DOHH2 (cell line): ENCODE data around the gene IDE.

Source experiments
- H3F3A ChIP-seq: fragments of 200-600 bp; sonication (generic), shearing (Covaris generic); 2 replicates; pipeline ENCODE4 v1.6.0; 2016; ENCODE audit warnings: antibody characterized with exemption, mild to moderate bottlenecking; ENCODE audit not compliant: control insufficient read depth, insufficient read depth
- H3K27ac ChIP-seq: fragments of 200-600 bp; sonication (generic); 2 replicates; pipeline ENCODE4 v1.5.1; 2014; ENCODE audit warnings: low read depth, mild to moderate bottlenecking, low read length, moderate library complexity
- H3K27me3 ChIP-seq: fragments of 200-600 bp; sonication (generic); 2 replicates; pipeline ENCODE4 v1.6.1; 2014; ENCODE audit warnings: mild to moderate bottlenecking, low read length, mixed read lengths; ENCODE audit not compliant: control insufficient read depth
- H3K36me3 ChIP-seq: fragments of 200-600 bp; sonication (generic); 2 replicates; pipeline ENCODE4 v1.6.1; 2014; ENCODE audit warnings: mild to moderate bottlenecking, low read length, moderate library complexity, mixed read lengths; ENCODE audit not compliant: control insufficient read depth
- H3K4me1 ChIP-seq: fragments of 200-600 bp; sonication (generic); 2 replicates; pipeline ENCODE4 v1.6.1; 2014; ENCODE audit warnings: mild to moderate bottlenecking, low read length, mixed read lengths; ENCODE audit not compliant: control insufficient read depth
- H3K4me2 ChIP-seq: fragments of 200-600 bp; sonication (generic); 2 replicates; pipeline ENCODE4 v1.6.0; 2014; ENCODE audit warnings: mild to moderate bottlenecking, low read length, moderate library complexity
- H3K4me3 ChIP-seq: fragments of 200-600 bp; sonication (generic); 2 replicates; pipeline ENCODE4 v1.5.1; 2014; ENCODE audit warnings: mild to moderate bottlenecking, low read length, mixed read lengths
- H3K79me2 ChIP-seq: fragments of 200-600 bp; sonication (generic); 2 replicates; pipeline ENCODE4 v1.6.1; 2014; ENCODE audit warnings: mild to moderate bottlenecking, low read length, mixed read lengths; ENCODE audit not compliant: control insufficient read depth
- H3K9me2 ChIP-seq: fragments of 200-600 bp; sonication (generic); replicated peaks from 2 replicates; pipeline ENCODE4 v1.6.1; 2014; ENCODE audit warnings: mild to moderate bottlenecking, low read length, mixed read lengths; ENCODE audit not compliant: control insufficient read depth
- H3K9me3 ChIP-seq: fragments of 200-600 bp; sonication (generic); 2 replicates; pipeline ENCODE4 v1.6.1; 2014; ENCODE audit warnings: antibody characterized with exemption, low read length, mixed read lengths; ENCODE audit not compliant: control insufficient read depth, insufficient read depth
- H4K20me1 ChIP-seq: fragments of 200-600 bp; sonication (generic); 2 replicates; pipeline ENCODE4 v1.6.0; 2014; ENCODE audit warnings: low read depth, mild to moderate bottlenecking, antibody characterized with exemption, low read length, moderate library complexity; ENCODE audit not compliant: control insufficient read depth, insufficient read depth
- CTCF ChIP-seq: fragments of 200-600 bp; sonication (generic); IDR thresholded peaks from one replicate; pipeline ENCODE4 v1.5.1; 2014; ENCODE audit warnings: antibody characterized with exemption, mild to moderate bottlenecking, low read depth, low read length; ENCODE audit not compliant: poor library complexity, severe bottlenecking
- EZH2phosphoT487 ChIP-seq: fragments of 200-600 bp; sonication (generic); IDR thresholded peaks from 2 replicates; pipeline ENCODE4 v1.6.1; 2017; ENCODE audit warnings: borderline replicate concordance, mild to moderate bottlenecking, antibody characterized with exemption, low read length, moderate library complexity, mixed read lengths

The IDE gene

GRCh38 chr10:92483539-92483938 lies 90.4 kb downstream of the IDE start:
- Histone ChIP-seq H3K4me1 (no peaks in the 10 kb centered on the region), H3K36me3 (peaks cover 60% of the 10 kb centered on the region), H3K79me2 (no peaks in the 10 kb centered on the region), H3K9me3 (no peaks in the 10 kb centered on the region), H3K4me2 (no peak overlapping the region), H3F3A (peaks cover 6% of the 10 kb centered on the region; the same call in 1 of the 2 replicates), H4K20me1 (no peaks in the 10 kb centered on the region), H3K27ac (no peak overlapping the region), H3K4me3 (no peak overlapping the region), H3K9me2 (no peaks in the 10 kb centered on the region), H3K27me3 (no peaks in the 10 kb centered on the region)
- TF ChIP-seq EZH2phosphoT487 (no peak), CTCF (no peak)

- Histone ChIP-seq H3K4me1 (no peaks in the 10 kb centered on the region), H3K79me2 (no peaks in the 10 kb centered on the region), H3K9me2 (no peaks in the 10 kb centered on the region), H3F3A (no peaks in the 10 kb centered on the region), H3K27me3 (no peaks in the 10 kb centered on the region), H3K27ac (no peak overlapping the region), H4K20me1 (no peaks in the 10 kb centered on the region), H3K4me2 (no peak overlapping the region), H3K36me3 (peaks cover 45% of the 10 kb centered on the region), H3K9me3 (no peaks in the 10 kb centered on the region), H3K4me3 (no peak overlapping the region)
- no peak for TF ChIP-seq EZH2phosphoT487
- TF ChIP-seq CTCF: no peak
These were observed 93.5 kb downstream of the IDE start for GRCh38 chr10:92480413-92480812.

GRCh38 chr10:92479547-92479946 lies 94.3 kb downstream of the IDE start:
- no peak for TF ChIP-seq CTCF
- TF ChIP-seq EZH2phosphoT487: no peak
- H3K9me3 ChIP-seq: no peaks in the 10 kb centered on the region
- no peak overlapping the region for H3K4me3 ChIP-seq
- H3F3A ChIP-seq: no peaks in the 10 kb centered on the region
- H3K27ac ChIP-seq: no peak overlapping the region
- no peaks in the 10 kb centered on the region for H3K27me3 ChIP-seq
- H3K4me2 ChIP-seq: no peak overlapping the region
- H3K36me3 ChIP-seq: peaks cover 45% of the 10 kb centered on the region
- H3K4me1 ChIP-seq: no peaks in the 10 kb centered on the region
- no peaks in the 10 kb centered on the region for H3K79me2 ChIP-seq
- H3K9me2 ChIP-seq: no peaks in the 10 kb centered on the region
- H4K20me1 ChIP-seq: no peaks in the 10 kb centered on the region

- Histone ChIP-seq H3K9me2 (no peaks in the 10 kb centered on the region), H3K36me3 (peaks cover 39% of the 10 kb centered on the region), H3F3A (no peaks in the 10 kb centered on the region), H3K4me3 (no peak overlapping the region), H3K27ac (no peak overlapping the region), H3K27me3 (no peaks in the 10 kb centered on the region), H3K79me2 (no peaks in the 10 kb centered on the region), H3K4me2 (no peak overlapping the region), H4K20me1 (no peaks in the 10 kb centered on the region), H3K4me1 (no peaks in the 10 kb centered on the region), H3K9me3 (no peaks in the 10 kb centered on the region)
- TF ChIP-seq CTCF (no peak), EZH2phosphoT487 (no peak)
These were observed 95.4 kb downstream of the IDE start for GRCh38 chr10:92478536-92478935.
